ENCODE data around the gene SYNC. TPM values are rescaled to one million over a fixed set of nuclear protein-coding genes. Genes with fewer than 3 reads are reported as not detected.

SYNC gene
- 6.7 and 8.7 TPM in 2 replicates for total RNA-seq

GRCh38 chr1:32702599-32703478, at the start of gene SYNC:
TSS of gene SYNC (minus strand) at chr1:32702770. CDS start at chr1:32702660, 110 bp downstream.

GRCh38 chr1:32650752-32651460, 51.7 kb downstream of the SYNC start, which contains the start of gene RBBP4:
TSS of gene RBBP4 (plus strand) at chr1:32651208. CDS start at chr1:32651307, 99 bp downstream.

GRCh38 chr1:32650248-32650751, 52.3 kb downstream of the SYNC start, which contains the start of gene ZBTB8OS:
TSS of gene ZBTB8OS (minus strand) at chr1:32650550. CDS start at chr1:32650529, 21 bp downstream.

Other genes starting within 250 kb of the SYNC start
- under 0.01 TPM in 1 of 2 replicates, not detected in the other for gene ZBTB8B, start 237.7 kb downstream of the SYNC start, total RNA-seq
- gene ZBTB8A, start 163.3 kb downstream of the SYNC start, total RNA-seq, result 3.8 and 5.3 TPM in 2 replicates
- 40.4 and 40.8 TPM in 2 replicates for gene ZBTB8OS, start 52.2 kb downstream of the SYNC start, total RNA-seq
- 94.2 and 139 TPM in 2 replicates for gene RBBP4, start 51.6 kb downstream of the SYNC start, total RNA-seq
- 66.5 and 101 TPM in 2 replicates for gene YARS1, start 114.6 kb upstream of the SYNC start, total RNA-seq
- 9.7 and 14.5 TPM in 2 replicates for gene S100PBP, start 114.9 kb upstream of the SYNC start, total RNA-seq
- not detected in 2 replicates for gene FNDC5, start 168.1 kb upstream of the SYNC start, total RNA-seq
- gene HPCA, start 183.7 kb upstream of the SYNC start, total RNA-seq, result not detected in 2 replicates
- gene TMEM54, start 198.6 kb upstream of the SYNC start, total RNA-seq, result 308 and 320 TPM in 2 replicates

Measured in airway epithelial cell (primary cell).